Stimulated activated CD8-positive, alpha-beta memory T cell treated with anti-CD3 and anti-CD28 coated beads, Interleukin-7, amount 100 ng/mL, for 1 hour (primary cell): ENCODE data around the gene ACTR2.
"Not testable (repeated sequence)": the region's sequence is repeated elsewhere in the genome, so short reads cannot be mapped to it uniquely, and the experiment has no call there.

Source experiments
- DNase-seq, 2 donors: peaks; one replicate each; pipeline ENCODE4 v3.0.0-alpha.2; 2020; ENCODE audit warnings: low read depth in 2 of 2

Gene ACTR2

DNA sequence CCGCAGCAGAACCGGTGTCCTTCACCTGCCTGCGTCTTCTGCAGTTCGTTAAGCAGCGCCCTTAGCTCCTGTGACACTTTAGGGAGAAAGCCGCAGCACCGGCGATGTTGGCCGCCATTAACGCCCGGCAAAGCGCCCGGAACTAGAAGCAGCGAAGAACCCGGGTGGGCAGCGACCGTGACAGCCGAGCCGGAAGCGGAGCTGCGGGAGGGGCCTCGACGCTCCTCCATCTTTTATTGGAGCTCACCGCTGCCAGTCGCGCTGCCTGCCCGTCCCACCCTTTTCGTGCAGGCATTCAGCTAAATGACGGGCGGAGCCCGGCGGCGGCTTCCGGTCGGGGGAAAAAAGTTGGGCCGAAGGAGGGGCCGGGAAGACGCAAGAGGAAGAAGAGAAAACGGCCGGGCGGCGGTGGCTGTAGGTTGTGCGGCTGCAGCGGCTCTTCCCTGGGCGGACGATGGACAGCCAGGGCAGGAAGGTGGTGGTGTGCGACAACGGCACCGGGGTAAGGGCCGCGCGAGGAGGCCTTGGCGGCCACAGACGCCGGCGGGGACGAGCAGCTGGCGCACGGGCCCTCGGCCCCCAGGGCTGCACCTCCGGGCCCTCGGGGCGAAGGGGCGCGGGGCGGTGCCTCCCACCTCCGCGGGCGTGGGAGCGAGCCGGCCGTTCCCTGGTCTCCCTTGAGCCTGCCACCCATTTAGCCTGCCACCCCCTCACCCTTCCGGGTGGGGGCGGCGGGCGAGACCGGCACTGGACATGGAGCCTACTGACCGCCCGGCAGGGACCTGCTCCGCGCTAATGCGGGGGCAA is at the start of gene ACTR2:
TSS of gene ACTR2 (plus strand) at position 376 of the 807 bp plus-strand sequence. CDS start at position 455, 79 bp downstream.
- peak; percentile 83 to 85 for DNase-seq

DNA sequence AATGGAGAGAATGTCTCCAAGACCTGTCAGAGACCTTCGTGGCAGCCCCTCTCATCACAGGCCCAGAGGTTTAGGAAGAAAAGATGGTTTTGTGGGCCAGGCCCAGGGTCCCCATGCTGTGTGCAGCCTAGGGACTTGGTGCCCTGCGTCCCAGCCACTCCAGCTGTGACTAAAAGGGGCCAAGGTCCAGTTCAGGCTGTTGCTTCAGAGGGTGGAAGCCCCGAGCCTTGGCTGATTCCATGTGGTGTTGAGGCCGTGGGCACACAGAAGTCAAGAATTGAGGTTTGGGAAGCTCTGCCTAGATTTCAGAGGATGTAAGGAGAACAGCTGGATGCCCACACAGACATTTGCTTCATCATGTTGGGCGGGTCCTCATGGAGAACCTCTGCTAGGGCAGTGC is 45.1 kb upstream of the ACTR2 start:
- DNase-seq = no peak

DNA sequence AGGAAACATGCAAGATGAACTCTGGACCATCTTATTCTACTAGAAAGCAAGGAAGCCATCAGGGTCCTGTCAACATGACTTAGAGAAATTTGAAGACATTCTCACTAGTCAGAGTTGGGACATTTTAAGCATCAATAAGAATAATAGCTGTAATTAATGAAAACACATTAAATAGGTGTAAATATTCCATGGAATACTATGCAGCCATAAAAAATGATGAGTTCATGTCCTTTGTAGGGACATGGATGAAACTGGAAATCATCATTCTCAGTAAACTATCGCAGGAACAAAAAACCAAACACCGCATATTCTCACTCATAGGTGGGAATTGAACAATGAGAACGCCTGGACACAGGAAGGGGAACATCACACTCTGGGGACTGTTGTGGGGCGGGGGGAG is 44.2 kb upstream of the ACTR2 start:
- DNase-seq = not testable (repeated sequence)

DNA sequence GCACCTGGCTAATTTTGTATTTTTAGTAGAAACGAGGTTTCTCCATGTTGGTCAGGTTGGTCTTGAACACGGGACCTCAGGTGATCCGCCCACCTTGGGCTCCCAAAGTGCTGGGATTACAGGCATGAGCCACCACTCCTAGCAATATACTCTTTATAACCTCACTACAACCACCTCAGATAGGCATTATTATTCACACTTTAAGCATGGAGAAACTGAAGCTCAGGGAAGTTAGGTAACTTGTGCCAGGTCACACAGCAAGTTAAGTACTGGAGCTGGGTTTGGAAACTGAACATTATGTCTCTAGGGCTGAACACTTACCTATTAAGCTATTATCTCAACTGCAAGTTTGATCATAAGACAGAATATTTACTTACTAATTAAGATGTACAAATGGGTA is 42.6 kb upstream of the ACTR2 start:
- DNase-seq = no peak

DNA sequence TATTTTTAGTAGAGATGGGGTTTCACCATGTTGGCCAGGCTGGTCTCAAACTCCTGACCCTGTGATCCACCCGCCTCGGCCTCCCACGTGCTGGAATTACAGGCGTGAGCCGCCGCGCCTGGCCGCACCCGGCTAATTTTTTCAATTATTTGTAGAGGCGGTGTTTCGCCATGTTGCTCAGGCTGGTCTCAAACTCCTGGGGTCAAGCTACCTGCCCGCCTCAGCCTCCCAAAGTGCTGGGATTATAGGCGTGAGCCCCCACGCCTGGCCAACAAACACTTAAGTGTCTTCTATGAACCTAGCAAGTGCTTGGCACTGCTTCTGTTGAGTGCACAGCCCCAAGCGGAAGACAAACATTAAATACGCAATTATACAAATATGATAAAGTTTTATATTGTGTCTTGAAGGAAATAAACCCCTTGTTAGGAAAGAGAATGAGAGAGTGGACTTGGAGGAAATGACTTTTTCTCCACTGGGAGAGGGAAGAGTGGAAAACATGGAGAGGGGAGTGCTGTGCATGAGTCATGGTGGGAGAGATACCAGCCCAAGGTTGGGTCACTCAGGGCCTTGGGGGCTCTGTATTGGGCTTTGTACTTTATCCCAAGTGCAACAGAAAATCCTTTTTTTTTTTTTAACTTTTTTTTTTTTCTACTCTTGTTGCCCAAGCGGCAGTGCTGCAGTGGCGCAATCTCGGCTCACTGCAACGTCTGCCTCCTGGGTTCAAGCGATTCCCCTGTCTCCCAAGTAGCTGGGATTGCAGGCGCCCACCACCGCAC is 41.4 kb upstream of the ACTR2 start:
- no peak for DNase-seq

DNA sequence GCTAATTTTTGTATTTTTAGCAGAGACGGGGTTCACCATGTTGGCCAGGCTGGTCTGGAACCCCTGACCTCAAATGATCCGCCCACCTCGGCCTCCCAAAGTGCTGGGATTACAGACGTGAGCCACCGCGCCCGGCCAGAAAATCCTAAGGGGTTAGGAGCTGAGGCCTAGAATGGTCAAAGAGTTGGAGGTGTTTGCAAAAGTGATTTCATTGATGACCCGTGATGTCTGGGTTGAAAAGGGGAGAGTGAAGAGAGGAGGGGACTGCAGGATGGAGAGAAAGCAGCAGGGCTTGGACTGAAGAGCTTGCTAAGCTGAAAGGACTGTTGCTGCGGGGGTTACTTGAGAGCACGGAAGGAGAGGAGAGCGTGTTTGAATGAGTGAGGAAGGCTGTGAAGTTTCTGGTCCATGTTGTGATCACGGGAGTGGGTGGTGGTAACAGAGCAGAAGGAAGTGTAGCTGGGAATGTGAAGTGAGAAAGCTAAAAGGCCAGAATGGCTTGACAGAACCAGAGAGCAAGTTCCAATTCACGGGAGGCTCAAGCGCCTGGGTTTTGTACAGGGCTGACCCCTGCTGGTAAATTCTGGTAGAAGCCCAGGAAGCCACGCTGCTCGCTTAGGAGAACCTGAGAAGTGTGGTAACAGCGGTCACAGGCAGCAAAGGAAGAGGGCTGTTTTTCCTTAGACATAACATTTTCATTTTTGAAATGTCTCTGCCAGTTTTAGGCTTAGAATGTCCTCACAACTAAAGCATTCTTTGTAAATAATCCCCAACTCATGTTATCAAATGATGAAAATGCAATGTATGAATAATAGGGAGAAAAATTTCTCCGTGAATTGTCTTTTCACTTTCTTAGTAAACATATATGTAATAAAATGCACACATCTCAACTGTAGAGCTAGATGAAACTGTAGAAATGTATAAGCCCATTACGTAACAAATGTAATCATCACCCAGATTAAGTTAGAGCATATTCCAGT is 40.5 kb upstream of the ACTR2 start:
- peak; percentile 24 to 42 for DNase-seq

DNA sequence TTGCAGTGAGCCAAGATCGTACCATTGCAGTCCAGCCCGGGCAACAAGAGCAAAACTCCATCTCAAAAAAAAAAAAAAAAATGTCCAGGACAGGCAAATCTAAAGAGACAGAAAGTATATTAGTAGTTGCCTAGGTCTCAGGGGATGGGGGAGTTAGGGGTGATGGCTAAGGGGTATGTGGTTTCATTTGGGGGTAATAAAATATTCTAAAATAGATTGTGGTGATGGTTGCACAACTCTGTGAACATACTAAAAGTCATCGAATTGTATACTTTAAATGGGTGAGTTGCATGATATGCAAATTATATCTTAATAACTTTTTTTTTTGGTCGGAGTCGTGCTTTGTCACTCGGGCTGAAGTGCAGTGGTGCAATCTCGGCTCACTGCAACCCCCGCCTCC is 34.2 kb upstream of the ACTR2 start:
- DNase-seq = no peak

DNA sequence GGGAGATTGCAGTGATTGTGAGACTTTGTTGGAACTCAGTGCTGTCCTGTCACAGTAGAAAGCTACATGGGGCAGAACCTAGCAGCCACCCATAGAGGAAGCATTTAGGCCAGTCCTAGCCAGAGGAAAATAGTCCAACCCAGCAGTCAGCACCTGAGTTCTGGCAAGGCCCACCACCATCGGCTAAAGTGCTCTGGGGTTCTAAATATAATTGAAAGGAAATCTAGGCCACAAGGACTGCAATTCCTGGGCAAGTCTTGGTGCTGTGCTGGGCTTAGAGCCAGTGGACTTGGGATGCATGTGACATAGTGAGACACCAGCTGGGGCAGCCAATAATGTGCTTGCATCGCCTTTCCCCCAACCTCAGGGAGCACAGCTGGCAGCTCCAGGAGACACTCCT is 28.9 kb upstream of the ACTR2 start:
- DNase-seq = no peak

DNA sequence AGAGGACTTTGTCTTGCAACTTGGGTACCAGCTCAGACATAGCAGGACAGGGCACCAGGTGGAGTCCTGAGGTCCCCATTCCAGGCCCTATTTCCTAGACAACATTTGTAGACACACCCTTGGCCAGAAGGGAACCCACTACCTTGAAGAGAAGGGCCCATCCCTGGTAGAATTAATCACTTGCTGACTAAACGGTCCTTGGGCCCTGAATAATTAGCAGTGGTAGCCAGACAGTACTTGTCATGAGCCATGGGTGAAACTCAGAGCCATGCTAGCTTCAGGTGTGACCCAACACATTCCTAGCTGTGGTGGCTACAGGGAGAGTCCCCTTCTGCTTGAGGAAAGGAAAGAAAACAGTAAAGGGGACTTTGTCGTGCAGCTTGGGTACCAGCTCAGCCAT is 28.5 kb upstream of the ACTR2 start:
- DNase-seq = no peak

DNA sequence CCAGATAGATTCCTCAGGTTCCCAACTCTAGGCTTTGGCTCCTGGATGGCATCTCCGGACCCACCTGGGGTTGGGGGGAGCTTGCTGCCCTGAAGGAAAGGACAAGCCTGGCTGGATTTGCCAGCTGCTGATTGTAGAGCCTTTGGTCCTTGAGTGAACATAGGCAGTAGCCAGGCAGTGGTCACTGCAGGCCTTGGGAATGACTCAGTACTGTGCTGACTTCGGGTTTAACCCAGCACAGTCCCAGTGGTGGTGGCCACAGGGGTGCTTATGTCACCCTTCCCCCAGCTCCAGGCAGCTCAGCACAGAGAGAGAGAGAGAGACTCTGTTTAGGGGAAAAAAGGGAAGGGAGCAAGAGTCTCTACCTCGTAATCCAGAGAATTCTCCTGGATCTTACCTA is 27.7 kb upstream of the ACTR2 start:
- no peak for DNase-seq

DNA sequence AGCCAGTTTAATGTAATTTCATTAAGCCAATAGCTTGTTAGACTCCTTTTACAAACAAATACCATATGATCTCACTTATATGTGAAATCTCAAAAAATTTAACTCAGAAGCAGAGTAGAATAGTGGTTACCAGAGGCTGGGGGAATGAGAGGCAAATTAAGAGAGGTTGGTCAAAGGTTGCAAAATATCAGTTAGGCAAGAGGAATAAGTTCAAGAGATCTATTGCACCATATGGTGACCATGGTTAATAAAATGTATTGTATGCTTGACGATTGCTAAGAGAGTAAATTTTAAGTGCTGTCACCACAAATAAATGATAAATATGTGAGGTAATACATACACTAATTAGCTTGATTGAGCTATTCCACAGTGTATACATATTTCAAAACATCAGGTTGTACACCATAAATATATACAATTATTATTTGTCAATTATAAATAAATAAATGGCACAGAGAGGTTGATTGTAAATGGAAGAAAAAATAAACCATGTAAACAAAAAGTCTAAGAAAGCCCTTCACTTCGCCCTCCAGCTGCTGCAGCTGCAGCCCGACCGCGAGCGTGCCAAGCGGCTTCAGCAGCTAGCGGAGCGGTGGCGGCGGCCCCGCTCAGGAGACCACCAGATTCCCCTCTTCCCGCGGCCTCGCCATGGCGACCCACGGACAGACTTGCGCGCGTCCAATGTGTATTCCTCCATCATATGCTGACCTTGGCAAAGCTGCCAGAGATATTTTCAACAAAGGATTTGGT is 23.0 kb upstream of the ACTR2 start:
- DNase-seq = no peak

DNA sequence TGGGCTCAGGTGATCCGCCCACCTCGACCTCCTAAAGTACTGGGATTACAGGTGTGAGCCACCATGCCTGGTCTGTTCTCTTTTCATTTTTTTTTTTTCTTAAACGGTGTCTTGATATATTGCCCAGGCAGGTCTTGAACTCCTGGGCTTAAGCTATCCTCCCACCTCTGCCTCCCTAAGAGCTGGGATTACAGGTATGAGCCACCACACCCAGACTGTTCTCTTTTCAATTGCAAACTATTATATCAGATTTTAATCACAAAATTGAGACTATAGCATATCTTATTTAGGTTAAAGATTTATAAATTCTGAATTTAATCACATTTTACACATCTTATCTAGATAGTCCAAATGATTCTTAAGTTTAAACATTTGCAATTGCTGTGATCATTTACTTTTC is 15.5 kb upstream of the ACTR2 start:
- DNase-seq = no peak

DNA sequence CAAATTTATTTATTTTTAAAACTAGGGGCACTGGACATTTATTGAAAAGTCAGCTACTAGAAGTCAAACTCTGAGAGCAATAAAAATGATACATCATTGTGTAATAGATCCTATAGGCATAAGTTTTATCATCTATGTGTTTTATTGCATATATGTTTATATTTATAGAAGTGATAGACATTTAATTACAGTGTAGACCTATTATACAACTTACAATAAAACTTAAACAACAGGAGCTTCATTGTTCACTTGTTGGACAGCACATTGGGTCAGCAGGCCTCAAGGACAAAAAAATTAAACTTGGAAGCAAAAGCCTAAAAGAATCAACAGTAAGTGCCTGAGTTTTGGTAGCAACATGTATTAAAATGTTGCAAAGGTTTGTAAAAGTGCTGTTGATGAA is 15.0 kb upstream of the ACTR2 start:
- DNase-seq = no peak

DNA sequence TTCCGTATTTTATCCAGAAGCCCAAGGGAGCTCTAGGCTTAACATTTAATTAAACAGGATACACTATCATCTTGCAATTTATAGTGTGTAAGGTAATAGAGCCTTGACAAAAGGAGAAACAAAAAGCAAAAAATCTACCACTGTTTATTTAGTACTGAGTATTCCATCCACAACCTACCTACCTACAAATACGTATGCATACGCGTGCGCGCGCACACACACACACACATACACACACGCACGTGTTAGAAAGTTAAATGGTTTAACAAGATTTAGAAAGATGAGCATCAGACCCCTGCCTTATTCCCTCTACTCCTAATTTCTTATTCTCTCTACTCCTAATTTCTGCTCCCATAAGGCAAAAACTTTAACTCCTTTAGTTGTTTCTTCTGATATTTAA is 14.6 kb upstream of the ACTR2 start:
- no peak for DNase-seq

DNA sequence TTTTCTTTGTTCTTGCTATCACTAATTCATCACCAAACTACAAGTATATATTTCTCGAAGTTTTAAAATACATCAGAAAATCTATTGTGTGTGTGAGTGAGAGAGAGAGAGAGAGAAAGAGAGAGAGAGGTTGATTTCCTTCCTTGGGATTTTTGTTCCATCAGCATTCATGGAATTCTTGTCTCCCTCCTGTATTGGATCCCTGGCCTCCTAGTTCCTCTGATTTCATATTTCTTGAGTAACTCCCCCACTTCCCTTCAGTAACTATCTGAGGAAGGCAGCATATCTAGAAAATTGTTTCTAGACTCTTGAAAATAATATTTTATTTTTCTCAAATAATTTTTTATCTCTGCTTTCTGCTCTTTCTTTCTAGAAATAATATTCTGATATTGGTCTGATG is 13.3 kb upstream of the ACTR2 start:
- no peak for DNase-seq

DNA sequence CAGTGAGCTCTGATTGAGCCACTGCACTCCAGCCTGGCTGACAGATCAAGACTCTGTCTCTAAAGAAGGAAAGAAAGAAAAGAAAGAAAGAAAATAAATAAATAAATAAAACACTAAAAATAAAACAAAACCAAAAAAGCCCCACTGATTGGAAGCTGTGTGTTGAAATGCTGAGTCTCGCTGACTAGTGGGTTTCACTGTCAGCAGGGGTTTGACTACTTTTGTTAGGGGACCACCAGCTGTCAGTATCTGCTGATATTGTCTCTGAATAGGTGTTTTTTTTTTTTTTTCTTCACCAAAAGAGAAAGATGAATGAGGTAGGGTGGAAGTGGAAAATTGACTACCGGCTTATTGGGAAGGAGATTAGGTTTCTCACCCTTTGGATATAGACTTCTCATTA is 12.8 kb upstream of the ACTR2 start:
- no peak for DNase-seq

DNA sequence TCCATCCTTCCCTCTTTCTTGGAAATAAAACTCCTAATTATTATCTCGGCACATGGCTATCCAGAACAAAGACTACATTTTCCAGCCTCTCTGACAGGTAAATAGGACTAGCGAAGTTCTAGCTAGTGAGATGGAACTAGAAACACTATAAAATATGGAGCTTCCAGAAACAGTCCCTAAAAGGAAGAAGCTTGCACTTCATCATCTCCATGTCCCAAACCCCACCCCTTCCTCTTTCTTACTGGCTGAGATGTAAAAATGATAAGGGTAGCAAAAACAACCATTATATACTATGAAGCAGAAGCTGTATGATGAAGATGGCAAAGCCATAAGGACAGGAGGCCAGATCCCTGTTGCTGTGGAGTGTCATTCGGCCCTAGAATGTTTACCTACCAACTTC is 11.7 kb upstream of the ACTR2 start:
- DNase-seq = no peak

DNA sequence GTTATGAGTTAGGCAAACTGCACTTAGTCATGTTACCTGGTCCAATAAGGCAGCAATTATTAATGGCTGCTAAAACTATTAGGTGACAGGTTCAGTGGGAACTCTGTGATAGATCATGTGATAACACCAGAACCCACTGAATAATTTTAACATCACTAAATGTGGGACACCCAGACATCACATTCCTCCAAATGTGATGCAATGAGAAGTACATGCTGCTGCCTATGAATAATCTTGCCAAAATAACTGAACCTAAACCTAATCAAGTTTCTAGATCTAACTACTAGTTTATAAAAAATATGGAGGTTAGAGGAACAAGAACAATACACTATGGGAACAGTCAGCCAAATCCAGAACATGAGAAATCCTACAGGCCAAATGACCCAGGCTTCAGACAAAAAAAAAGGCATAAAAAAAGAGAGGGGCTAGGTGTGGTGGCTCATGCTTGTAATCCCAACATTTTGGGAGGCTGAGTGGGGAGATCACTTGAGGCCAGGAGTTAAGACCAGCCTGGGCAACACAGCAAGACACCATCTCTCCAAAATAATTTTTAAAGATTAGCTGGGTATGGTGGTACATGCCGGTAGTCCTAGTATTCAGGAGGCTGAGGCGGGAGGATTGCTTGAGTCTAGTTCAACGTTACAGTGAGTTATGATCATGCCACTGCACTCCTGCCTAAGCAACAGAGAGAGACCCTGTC is 7.0 kb upstream of the ACTR2 start:
- no peak for DNase-seq

DNA sequence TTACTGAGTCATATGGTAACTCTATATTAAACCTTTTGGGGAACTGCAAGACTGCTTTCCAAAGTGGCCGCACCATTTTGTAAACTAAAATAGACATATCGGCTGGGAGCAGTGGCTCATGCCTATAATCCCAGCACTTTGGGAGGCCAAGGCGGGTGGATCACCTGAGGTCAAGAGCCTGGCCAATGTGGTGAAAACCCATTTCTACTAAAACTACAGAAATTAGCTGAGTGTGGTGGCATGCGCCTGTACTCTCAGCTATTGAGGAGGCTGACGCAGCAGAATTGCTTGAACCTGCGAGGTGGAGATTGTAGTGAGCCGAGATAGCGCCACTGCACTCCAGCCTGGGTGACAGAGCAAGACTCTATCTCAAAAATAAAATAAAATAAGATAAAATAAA is 6.4 kb upstream of the ACTR2 start:
- DNase-seq = not testable (repeated sequence)

DNA sequence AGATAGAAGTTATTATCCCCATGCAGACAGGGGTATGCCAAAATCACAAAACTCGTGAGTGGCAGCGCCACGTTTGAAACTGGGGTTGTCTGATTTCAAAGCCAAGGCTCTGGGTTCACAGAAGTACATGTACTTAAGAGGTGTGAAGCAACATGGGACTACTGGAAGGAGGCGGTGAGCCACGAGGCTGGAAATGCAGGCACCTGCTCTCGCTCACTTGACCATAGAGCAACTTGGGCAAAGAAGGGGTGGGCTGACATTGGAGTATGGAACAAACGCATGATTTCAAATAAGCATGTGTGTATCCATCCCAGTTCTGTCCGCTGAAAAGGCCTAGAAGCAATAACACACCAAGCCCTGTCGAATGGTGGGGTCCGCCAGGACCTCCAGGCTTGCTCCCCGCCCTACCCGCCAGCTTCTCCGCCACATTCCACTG is 593 bp upstream of the ACTR2 start:
- DNase-seq = no peak
